Osteoblast (primary cell): Measurements from ENCODE around the gene ICE1. TPM values are rescaled to one million over a fixed set of nuclear protein-coding genes. Genes with fewer than 3 reads are reported as not detected.

Source experiments
- DNase-seq: peaks from one replicate; pipeline ENCODE4 v3.0.0; 2011; ENCODE audit warnings: low spot score, mixed read lengths; ENCODE audit not compliant: insufficient read length; ENCODE audit errors: missing footprints
- H2AFZ ChIP-seq: 2 replicates; pipeline ENCODE4 v1.6.0; 2011; ENCODE audit warnings: mild to moderate bottlenecking, low read length
- H3K27ac ChIP-seq: 2 replicates; pipeline ENCODE4 v1.5.1; 2011; ENCODE audit warnings: mild to moderate bottlenecking, low read depth, low read length, moderate library complexity
- H3K27me3 ChIP-seq: 2 replicates; pipeline ENCODE4 v1.6.0; 2012; ENCODE audit warnings: mild to moderate bottlenecking, control low read depth, inconsistent platforms, low read length, moderate library complexity; ENCODE audit not compliant: insufficient read depth
- H3K36me3 ChIP-seq: 2 replicates; pipeline ENCODE4 v1.5.1; 2011; ENCODE audit warnings: mild to moderate bottlenecking, low read length, control low read depth, moderate library complexity; ENCODE audit not compliant: insufficient read depth
- H3K4me1 ChIP-seq: 2 replicates; pipeline ENCODE4 v1.5.1; 2011; ENCODE audit warnings: mild to moderate bottlenecking, low read length, control low read depth, moderate library complexity; ENCODE audit not compliant: insufficient read depth
- H3K4me2 ChIP-seq: 2 replicates; pipeline ENCODE4 v1.6.0; 2011; ENCODE audit warnings: mild to moderate bottlenecking, low read length; ENCODE audit not compliant: insufficient read depth
- H3K4me3 ChIP-seq: fragments of 200-600 bp; sonication (generic); 3 replicates; pipeline ENCODE4 v1.5.1; 2012; ENCODE audit warnings: mild to moderate bottlenecking, low read length, inconsistent platforms; ENCODE audit not compliant: insufficient read depth
- H3K79me2 ChIP-seq: 2 replicates; pipeline ENCODE4 v1.6.0; 2012; ENCODE audit warnings: mild to moderate bottlenecking, low read length, control low read depth, inconsistent platforms; ENCODE audit not compliant: insufficient read depth
- H3K9me3 ChIP-seq: 2 replicates; pipeline ENCODE4 v1.5.1; 2011; ENCODE audit warnings: low read depth, low read length, control low read depth
- H4K20me1 ChIP-seq: 2 replicates; pipeline ENCODE4 v1.6.0; 2012; ENCODE audit warnings: mild to moderate bottlenecking, low read length, control low read depth; ENCODE audit not compliant: insufficient read depth
- total RNA-seq: library from RNA; depleted of rRNA; stranded (reverse); fragments of >200 nt; gene quantifications from 2 replicates; pipeline ENCODE4 v1.2.3, GENCODE V29; 2012
- TF ChIP-seq, protein P1 (sequence below): IDR thresholded peaks from 2 replicates; pipeline ENCODE4 v1.5.1; 2011; ENCODE audit warnings: mild to moderate bottlenecking, low read depth, low read length, moderate library complexity; ENCODE audit errors: extremely low read depth

ICE1 gene
- total RNA-seq, 1 donor = 34.0 TPM

DNA sequence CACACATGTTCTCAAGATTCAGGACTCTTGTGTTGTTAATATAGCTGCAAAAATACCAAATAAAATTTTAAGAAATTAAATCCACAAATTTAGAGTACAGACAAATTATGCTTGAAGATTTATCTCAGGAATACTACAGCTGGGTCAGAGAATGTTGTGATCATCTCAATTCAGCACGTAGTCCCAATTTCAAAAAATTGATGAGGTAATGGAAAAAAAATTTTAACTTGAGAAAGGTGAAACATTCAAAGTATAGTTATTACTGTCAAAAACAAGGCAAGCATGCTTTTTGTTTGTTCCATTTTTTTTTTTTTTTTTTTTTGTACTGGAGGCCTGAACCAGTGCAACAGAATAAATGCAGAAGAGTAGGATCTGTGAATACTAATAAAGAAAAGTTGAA is 29.4 kb downstream of the ICE1 start:
- no peaks in the 10 kb centered on the region for H3K27me3 ChIP-seq
- no peak overlapping the region for H3K4me3 ChIP-seq
- no peak overlapping the region for H3K27ac ChIP-seq
- no peaks in the 10 kb centered on the region for H3K4me1 ChIP-seq
- H3K79me2 ChIP-seq = no peaks in the 10 kb centered on the region
- H3K4me2 ChIP-seq = no peak overlapping the region
- H3K9me3 ChIP-seq = no peaks in the 10 kb centered on the region
- H2AFZ ChIP-seq = no peak overlapping the region
- H3K36me3 ChIP-seq = peaks cover 49% of the 10 kb centered on the region
- DNase-seq = no peak
- TF ChIP-seq, protein P1, sequence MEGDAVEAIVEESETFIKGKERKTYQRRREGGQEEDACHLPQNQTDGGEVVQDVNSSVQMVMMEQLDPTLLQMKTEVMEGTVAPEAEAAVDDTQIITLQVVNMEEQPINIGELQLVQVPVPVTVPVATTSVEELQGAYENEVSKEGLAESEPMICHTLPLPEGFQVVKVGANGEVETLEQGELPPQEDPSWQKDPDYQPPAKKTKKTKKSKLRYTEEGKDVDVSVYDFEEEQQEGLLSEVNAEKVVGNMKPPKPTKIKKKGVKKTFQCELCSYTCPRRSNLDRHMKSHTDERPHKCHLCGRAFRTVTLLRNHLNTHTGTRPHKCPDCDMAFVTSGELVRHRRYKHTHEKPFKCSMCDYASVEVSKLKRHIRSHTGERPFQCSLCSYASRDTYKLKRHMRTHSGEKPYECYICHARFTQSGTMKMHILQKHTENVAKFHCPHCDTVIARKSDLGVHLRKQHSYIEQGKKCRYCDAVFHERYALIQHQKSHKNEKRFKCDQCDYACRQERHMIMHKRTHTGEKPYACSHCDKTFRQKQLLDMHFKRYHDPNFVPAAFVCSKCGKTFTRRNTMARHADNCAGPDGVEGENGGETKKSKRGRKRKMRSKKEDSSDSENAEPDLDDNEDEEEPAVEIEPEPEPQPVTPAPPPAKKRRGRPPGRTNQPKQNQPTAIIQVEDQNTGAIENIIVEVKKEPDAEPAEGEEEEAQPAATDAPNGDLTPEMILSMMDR = no peak
- H4K20me1 ChIP-seq = no peaks in the 10 kb centered on the region

DNA sequence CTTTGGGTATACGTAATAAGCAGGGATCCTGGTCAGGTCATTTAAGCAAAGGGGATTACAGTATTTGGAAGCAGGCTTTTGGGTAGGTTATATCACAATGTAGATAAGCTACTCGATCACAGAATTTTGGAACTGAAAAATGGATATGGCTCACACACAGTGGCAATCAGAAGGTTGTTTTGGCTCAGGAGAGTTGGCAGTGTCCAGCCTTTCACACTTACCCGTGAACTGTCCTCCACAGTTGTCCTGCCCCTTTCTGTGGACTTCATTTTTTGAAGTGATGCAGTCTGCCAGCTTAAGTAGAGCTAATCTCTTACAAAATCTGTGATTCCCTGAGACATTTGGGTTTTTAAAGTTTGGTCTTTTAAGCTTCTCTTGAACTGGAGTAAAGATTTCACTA is 30.7 kb downstream of the ICE1 start:
- Histone ChIP-seq H3K4me2 (no peak overlapping the region), H3K9me3 (no peaks in the 10 kb centered on the region), H3K27me3 (no peaks in the 10 kb centered on the region), H4K20me1 (no peaks in the 10 kb centered on the region), H3K27ac (no peak overlapping the region), H3K79me2 (no peaks in the 10 kb centered on the region), H2AFZ (no peak overlapping the region), H3K36me3 (peaks cover 51% of the 10 kb centered on the region), H3K4me3 (no peak overlapping the region), H3K4me1 (no peaks in the 10 kb centered on the region)
- TF ChIP-seq, protein P1 = no peak
- DNase-seq = no peak

DNA sequence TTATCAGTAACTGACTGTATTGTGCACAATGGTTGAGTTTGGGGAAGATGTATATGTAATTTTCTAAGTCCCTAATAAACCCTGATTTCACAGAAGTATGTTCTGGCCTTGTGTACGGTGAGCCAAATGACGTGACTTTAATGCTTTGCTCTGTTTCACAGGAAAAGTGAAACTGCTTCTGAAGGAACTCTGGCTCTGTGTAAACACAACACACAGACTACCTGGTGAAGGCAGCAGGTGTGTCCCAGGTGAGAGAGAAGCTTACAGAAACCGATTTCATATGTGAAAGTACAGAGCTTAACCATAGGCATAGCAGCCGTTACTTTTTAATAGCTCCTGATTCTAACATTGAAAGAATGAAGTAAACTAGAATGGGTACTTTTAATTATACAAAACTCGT is 31.9 kb downstream of the ICE1 start:
- no peaks in the 10 kb centered on the region for H3K4me1 ChIP-seq
- no peak overlapping the region for H2AFZ ChIP-seq
- no peak overlapping the region for H3K4me3 ChIP-seq
- peaks cover 49% of the 10 kb centered on the region for H3K36me3 ChIP-seq
- no peak overlapping the region for H3K27ac ChIP-seq
- no peaks in the 10 kb centered on the region for H4K20me1 ChIP-seq
- no peak overlapping the region for H3K4me2 ChIP-seq
- TF ChIP-seq, protein P1 = no peak
- H3K27me3 ChIP-seq = no peaks in the 10 kb centered on the region
- H3K79me2 ChIP-seq = no peaks in the 10 kb centered on the region
- no peak for DNase-seq
- H3K9me3 ChIP-seq = no peaks in the 10 kb centered on the region

DNA sequence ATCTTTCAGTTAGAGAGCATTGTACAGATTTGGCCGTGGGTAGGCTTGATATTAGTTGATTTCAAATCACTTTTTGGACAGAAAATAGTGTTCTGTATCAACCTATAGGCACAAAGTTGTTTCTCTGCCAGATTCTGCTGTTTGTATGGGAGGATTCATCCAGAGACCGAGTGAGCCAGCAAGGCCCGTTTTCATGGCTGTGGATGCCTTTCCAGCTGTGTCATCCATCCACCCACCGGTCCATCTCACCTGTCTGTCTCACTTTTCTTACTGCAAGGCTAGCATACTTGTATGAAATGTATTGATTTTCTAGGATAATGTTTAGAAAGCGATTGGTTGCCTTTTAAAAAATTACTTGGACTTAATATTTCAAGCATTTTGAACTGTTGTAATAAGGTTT is 34.4 kb downstream of the ICE1 start:
- Histone ChIP-seq H3K9me3 (no peaks in the 10 kb centered on the region), H4K20me1 (no peaks in the 10 kb centered on the region), H3K4me2 (no peak overlapping the region), H3K4me3 (no peak overlapping the region), H3K27ac (no peak overlapping the region), H3K79me2 (no peaks in the 10 kb centered on the region), H3K36me3 (peaks cover 58% of the 10 kb centered on the region), H2AFZ (no peak overlapping the region), H3K4me1 (no peaks in the 10 kb centered on the region), H3K27me3 (no peaks in the 10 kb centered on the region)
- no peak for DNase-seq
- TF ChIP-seq, protein P1 = no peak
